MV-4-11 (cell line): ENCODE data around the gene GNAL.
"Not testable (repeated sequence)": the region's sequence is repeated elsewhere in the genome, so short reads cannot be mapped to it uniquely, and the experiment has no call there.

ENCODE experiments used
- DNase-seq: peaks from one replicate; lab custom pipeline; 2025; lab: John Stamatoyannopoulos, UW

GNAL gene

DNA sequence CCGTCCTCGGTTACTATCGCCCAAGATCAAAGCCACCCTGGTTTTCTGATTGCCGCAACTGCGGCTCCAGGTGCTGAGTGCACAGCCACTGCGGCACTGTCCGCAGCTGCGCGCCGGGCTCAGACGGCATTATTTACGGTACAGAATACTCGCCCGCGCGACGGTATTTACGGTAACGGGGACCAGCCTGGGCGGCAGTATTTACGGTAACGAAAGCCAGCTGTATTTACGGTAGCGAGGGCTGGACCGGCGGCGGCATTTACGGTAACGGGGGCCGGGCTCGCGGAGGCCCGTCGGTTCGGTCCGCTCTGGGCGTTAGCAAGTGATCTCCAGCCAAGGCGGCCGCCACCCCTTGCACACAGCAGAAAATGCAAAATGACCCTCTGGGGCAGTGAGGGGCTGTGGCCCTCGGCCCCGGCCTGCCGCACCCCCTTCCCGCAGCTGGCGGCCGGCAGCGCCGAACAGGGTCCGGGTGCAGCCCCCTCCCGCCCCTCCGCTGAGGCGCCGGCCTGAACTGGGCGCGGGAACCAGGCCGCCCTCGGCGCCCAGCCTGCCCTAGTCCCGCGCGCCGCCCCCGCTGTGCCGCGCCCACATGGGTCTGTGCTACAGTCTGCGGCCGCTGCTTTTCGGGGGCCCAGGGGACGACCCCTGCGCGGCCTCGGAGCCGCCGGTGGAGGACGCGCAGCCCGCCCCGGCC is at the start of gene GNAL:
Gene GNAL (plus strand): TSS at position 293 of the 697 bp plus-strand sequence. CDS start 300 bp downstream, at position 593.
- peak; percentile 51 for DNase-seq

DNA sequence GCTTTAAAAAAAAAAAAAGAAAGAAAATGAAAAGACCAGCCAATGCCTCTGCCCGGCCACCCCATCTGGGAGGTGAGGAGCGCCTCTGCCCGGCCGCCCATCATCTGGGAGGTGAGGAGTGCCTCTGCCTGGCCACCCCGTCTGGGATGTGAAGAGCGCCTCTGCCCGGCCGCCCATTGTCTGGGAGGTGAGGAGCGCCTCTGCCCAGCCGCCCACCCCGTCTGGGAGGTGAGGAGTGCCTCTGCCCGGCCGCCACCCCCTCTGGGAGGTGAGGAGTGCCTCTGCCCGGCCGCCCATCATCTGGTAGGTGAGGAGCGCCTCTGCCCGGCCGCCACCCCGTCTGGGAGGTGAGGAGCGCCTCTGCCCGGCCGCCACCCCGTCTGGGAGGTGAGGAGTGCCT is 41.8 kb upstream of the GNAL start:
- DNase-seq: not testable (repeated sequence)

DNA sequence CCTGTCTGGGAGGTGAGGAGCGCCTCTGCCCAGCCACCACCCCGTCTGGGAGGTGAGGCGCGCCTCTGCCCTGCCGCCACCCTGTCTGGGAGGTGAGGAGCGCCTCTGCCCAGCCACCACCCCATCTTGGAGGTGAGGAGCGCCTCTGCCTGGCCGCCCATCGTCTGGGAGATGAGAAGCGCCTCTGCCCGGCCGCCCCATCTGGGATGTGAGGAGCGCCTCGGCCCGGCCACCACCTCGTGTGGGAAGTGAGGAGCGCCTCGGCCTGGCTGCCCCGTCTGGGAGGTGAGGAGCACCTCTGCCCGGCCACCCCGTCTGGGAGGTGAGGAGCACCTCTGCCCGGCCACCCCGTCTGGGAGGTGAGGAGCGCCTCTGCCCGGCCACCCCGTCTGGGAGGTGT is 41.3 kb upstream of the GNAL start:
- not testable (repeated sequence) for DNase-seq

DNA sequence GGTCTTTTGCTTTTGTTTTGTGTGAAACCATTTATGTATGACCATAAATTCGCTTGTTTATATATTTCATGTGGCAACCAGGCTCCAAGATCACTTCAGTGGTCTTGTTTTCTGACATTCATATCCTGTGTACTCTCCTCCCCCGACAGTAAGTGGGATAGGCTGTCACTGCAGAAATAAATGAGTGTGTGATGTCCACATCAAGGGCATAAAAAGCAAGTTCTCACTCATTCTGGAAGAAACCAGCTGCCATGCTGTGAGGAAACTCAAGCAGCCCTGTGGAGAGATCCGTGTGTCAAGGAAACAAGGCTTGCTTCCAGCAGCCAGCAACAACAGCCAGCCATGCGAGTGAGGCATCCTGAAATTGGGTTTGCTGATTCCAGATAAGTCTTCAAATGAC is 39.2 kb upstream of the GNAL start:
- no peak for DNase-seq

DNA sequence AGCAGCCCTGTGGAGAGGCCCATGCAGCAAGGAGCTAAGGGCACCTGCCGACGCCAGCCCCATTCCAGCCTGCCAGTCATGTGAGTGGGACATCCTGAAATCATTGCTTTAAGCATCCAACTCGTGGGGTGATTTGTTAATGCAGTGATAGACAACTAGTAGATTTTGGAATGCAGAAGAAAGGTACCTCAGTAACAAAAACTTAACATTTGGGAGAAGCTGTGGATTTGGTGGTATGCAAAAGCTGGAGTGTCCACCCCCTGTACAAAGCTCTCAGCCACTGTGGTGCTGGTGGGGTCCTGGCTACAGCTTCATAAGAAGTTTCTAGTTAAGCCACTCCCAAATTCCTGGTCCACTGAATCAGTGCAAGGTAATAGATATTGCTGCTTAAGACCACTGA is 37.2 kb upstream of the GNAL start:
- DNase-seq: no peak

DNA sequence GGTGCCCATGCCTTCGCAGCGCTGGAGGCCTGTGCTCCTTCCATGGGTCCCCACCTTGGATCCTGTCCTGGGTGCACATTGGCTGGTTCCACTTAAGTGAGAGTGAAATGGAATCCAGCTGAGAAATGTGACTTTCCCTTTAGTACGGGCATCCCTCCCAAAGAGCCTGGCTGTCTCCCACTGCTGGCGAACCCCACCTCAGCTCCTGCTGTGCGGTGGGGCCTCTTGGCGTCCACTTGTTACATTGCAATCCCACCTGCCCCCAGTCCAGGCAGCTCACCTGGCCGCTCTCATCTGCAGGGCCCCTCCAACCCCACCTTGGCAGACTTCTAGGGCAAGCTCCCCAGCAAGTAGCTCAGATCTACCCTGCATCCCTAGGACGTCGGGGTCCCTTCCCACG is 35.5 kb upstream of the GNAL start:
- DNase-seq: no peak

DNA sequence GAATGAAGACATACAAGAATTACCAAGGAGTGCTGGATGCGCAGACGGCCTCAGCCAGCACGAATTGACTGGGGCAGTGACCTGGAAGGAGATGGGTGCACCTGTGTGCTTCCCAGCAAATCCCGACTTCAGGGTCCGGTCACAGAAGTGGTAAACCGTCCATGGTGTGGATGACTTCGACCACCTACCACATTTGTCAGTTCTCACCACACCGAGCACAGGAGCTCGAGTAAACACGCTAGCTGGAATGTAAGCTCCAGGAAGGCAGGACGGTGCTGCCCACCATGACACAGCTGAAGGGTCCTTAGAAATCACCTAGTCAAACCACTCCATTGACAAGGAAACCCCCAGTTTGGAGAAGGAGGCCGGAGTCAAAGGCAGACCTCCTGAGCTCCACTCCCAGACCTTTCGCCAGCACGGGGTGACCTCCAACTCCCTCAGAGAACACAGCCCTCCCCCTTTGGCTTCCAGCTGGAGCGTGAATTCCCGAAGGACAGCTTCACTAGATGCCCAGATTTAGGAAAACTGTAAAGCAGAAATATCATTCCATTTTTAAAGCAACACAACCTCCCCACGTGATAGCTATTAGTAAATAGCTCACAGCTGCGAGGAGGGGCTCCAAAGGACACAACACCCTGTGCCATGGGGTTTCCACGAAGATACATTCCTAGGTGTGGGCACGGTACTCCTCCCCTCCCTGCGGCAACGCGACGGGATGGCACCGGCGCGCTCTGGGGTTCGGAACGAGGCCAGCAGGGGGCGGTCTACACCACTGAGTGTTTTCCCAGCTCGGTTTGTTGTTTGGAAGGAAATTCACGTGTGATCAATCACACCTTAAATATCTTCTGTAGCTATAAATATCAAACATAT is 34.1 kb upstream of the GNAL start:
- no peak for DNase-seq

DNA sequence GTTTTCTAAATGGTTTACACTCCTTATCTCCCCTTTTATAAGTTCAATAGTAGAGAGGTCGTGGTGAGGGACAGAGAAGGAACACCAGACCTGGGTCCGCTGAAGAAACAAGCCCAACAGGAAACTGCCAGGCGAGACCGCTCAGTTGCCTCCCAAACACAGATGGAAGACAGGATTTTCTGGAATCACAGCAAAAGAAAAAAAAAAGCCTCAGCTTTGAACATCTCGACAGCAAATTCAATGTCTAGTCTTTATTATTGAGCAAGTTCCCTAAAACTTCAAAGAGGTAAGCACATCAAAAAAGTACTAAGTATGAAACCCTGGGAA is 33.5 kb upstream of the GNAL start:
- no peak for DNase-seq

DNA sequence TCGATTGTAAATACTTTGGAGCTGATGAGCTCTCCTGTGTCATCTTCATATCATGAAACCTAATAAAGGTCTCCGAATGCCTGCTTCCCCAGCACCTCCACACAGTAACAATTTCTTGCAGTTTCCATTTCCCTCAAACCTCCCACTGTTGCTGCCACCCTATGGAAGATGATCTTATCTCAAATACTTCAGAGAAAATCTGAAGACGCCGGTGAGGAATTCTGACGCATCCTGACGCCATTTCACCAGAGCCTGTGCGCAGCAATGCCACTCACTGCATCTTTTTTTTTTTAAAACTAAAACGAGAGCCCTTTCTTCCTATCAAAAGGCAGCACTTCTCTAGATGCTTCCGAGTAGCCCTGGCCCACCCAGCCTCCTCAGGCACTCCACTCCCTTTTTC is 31.9 kb upstream of the GNAL start:
- DNase-seq: no peak

DNA sequence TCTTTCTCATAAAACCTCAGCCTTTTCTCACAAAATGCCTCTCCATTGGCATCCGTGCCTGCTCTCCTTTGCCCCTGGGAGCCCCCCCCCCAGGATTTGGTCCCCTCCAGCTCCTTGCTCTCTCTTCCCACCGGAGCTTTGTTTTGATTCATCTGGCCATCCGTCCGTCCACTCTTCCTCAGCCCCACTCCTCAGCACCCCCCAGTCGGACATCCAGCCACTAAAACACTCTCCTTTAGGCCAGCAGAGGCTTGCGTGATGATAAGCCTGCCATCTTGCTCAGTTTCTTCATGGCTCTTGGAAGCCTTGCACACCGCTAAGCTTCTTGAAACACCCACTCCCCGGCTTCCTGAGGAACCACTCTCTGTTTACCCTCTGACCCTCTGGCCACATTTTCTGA is 31.5 kb upstream of the GNAL start:
- DNase-seq: no peak

DNA sequence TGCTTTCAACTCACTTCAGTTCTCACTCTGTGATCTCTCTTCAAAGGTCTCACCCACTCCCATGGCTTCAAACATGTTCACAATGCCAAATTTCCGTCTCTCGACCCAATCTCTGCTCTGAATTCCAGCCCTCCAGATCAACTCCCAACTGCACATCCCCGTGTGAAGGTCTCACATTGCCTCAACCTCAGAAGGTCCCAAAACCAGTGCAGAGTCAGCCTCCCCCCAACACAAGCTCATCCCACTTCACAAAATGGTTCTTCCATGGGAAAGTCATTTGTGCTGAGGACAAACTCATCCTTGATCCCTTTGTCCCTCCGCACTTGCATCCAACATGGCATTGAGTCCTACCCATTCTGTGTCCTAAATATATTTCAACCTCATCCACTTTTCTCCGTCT is 31.0 kb upstream of the GNAL start:
- DNase-seq: no peak

DNA sequence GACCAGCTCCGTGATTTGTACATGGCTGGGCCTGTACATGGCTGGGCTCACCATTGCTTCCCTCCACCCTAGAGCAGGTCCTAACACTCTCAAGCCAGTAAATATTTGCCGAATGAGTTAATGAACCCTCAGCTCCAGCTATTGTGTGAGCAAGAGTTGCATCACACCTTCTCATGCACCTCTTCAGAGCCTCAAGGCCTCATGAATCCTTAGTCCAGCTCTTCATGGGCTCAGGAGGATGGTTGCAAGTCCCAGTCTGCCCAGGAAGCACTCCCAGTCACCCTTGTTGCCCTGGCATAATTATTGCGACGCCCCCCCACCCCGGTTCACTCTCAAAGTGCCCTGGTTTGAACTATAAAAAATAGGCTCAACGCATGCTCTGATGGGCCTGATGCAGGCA is 30.1 kb upstream of the GNAL start:
- DNase-seq: no peak

DNA sequence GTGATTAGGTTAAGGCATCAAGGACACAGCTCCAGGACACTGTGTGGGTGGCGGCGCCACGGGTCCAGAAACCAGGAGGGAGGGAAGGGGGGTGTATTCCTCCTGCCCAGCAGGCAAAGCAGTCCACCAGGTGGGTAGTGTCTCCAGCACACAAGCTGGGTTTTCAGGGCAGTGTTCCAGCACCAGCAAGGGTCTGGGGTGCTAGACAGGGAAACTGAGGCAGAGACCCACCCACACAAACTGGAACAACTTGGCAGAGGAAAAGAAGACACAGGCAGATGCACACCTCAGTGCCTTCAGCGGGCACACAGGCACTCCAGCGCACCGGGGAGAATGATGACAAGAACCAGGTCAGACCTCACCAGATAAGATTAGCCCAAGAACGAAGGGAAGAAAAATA is 28.4 kb upstream of the GNAL start:
- DNase-seq: no peak

DNA sequence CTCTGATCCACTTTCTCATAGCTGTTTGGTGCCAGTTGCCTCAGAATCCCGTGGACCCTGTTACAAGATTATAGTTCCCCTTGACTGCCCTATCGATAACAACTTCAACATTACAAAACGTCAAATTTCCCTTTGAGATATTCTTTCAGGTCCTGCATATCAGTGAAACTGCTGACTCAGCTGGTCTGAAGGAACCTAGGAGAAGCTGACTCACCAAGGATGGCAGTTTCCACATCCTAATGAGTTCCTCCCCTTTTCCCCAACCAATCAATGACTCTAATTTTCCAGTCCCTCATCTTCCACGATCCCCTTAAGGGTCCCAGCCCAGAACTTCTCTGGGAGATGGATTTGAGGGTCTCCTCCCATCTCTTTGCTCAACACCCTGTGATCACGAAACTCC is 27.6 kb upstream of the GNAL start:
- peak; percentile 1 for DNase-seq

DNA sequence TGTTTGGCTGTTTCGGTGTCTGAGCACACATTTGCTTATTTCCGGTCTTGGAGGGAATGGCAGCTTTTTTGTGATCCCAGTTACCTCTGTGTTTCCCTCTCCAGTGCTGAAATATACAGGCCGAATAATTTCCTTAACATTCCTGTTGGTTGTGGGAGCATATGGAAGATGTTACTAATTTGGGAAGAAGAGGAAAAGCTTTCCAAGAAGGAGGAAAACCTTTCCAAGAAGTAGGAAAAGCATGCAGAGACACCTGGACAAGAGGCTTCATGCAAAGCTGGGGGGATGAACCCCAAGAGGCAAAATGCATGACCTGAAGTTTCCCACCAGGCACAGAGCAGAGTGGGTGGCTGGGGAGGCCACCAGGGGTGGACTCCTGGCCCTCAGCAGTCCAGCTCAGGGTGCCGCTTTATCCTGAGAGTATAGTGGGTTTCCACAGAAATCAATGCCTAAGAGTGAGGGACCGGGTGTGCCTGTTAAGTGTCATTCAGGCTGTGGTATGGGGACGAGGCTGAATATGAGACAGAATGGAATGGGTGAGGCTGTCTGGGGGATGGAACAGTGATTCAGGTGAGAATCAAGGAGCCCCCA is 25.5 kb upstream of the GNAL start:
- DNase-seq: no peak

DNA sequence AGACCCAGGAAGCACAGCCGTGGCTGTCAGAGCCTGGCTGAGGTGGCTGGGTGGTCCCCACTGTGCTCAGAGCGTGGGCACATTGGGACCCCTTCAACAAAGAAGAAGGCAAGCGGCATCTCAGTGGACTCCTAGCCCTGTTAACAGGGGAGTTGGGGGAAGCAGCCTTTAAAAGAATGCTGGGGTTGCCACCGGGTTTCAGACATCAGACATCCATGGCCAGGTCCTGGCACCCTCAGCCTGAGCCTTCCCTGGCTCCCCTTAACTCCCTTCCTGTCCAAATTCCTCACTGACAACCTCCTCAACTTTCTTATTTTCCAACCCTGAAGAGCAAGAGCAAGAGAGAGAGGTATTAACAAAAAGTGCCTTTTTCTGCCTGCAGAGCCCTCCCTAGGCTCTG is 24.8 kb upstream of the GNAL start:
- DNase-seq: no peak

DNA sequence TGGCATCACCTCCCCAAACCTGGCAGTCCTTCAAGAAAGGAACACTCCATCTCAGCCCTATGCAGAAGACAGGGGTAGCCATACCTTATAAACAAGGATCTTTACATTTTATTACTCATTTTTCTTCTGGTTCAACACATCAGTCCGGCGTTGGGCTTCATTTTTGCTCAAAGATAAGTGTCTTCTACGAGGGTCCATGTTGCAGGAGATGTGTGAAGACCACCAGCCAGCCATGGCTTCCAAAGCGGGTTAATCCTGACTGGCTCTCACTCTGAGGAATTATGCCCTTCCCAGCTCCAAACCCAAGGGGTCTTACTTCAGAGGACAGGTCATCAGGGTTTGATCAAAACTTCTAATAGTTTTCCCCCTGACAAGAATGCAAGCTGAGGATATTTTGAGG is 23.9 kb upstream of the GNAL start:
- no peak for DNase-seq

DNA sequence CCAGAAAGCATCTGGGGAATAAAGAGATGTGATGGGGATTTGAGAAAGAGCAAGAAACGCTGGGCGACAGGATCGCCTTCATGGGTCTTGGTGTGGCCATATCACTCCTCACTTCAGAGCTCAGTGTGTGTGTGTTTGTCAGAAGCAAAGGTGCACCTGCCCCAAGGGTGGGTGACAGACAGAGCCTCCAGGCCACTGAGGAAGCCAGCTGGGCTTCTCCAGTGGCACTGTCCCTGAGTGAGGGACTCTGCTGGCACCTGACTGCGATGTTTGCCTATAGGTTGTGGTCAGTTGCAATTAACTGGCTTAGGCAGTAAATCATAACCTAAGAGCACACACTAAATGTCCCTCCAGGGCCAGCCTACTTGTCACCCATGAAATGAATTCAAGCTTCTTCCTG is 23.5 kb upstream of the GNAL start:
- DNase-seq: no peak

DNA sequence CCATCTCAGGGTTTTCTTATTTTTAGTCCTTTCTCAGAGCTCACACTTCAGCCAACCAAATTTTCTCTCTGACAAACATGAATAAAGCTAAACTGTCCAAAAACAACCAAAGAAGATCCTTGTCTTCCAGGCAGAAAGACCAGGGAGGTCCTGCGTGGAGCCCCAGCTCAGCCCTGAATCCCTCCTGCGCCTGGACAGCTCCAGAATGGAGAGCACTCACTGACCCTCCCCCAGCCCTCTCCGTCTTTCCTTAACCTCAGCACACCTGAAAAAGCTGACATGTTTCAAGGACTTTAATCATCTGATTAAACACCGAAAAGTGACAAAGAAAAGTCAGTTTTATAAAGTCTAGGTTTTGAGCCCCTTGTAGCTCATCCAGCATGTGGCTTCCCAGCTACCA is 22.9 kb upstream of the GNAL start:
- no peak for DNase-seq

DNA sequence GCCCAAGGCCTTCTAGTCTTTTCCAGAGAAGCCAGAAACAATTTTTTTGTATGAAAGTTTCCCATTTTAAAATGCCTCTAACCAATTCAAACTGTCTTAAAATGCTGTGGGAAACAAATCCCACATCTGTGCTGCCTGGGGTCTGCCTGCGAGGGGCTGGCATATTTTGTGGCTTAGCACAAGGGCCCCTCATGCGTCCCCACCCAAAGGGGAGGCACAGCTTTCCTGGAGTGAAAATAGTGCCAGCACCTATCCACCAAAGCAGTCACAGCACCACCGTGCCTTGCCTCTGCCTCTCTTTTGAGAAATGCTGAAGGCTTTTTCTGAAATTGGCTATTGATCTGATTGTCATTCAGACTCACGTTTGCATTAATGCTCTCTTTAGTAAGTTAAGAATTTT is 22.2 kb upstream of the GNAL start:
- DNase-seq: no peak

DNA sequence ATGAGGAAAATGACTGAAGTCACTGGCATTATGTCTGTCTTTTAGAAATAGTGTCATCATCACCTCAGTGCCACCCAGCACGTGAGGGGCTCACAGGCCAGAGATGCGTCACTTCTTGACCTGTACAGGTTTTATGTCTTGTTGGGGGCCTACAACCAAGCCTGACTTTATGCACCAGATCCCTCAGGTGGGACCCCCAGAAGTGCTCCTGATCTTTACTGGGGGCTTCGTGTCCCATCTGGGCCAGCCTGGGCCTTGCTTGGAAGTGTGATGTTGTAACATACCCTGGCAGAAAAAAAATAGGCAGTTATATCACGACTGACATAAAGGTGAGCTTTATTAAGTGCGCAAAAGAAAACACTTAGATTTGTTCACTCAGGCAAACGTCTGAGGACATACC is 21.5 kb upstream of the GNAL start:
- no peak for DNase-seq

DNA sequence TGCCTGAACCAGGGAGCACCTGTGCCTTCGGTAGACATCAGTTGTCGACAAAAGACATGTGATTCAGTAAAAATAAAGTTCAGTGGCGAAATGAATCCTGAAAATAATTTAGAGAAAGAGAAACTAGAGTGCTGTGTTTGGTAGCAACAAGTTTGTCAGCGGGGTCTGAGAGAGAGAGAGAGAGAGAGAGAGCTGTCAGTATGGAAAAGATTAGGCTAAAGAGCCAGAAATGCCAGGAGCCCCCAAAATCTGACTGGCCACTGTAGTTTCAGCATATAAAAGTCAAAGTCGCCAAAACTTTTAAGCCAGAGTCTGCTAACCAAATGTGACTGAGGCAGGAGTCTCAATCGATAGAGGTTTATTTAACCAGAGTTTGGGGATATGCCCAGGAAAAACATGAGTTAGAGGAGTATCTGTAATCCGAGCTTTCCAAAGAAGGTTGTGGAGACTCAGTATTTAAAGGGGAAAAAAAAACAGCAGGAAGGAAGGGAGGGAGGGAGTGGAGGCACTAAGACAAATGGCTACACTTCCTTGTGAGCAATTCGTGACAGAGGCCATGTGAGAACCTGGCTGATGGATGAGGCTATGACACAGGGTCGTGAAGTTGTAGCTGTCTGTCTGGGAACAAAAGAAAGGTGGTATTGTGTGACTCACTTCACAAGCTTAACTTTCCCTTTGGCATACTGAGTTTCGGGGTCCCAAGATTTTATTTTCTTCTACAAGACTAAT is 20.5 kb upstream of the GNAL start:
- no peak for DNase-seq
